ENCODE measurements around the gene WASF3. TPM values are rescaled to one million over a fixed set of nuclear protein-coding genes. Genes with fewer than 3 reads are reported as not detected.

The WASF3 gene
- total RNA-seq, 1 donor from 2014 or later, result 25.8 TPM

GRCh38 chr13:26525528-26525927 lies 32.0 kb upstream of the WASF3 start:
- peaks cover 6% of the 10 kb centered on the region for H3K27me3 ChIP-seq (ENCODE audit: insufficient read depth, low read length)
- no peaks in the 10 kb centered on the region for H3K79me2 ChIP-seq (ENCODE audit: insufficient read depth, low read length)
- H3K9ac ChIP-seq (ENCODE audit: low read length), result no peak overlapping the region
- H3K9me3 Mint-ChIP-seq (ENCODE audit: unreplicated experiment), result no peaks in the 10 kb centered on the region
- no peaks in the 10 kb centered on the region for H3K9me3 ChIP-seq (ENCODE audit: insufficient read depth, low read depth, low read length)
- TF ChIP-seq EZH2 (IDR thresholded peaks at IDR 0.05; ENCODE audit: insufficient read depth, low read length) (no peak), CTCF (IDR thresholded peaks at IDR 0.05; ENCODE audit: insufficient read depth, low read depth, low read length) (no peak)
- H3K4me2 ChIP-seq (ENCODE audit: low read length), result no peak overlapping the region
- no peak overlapping the region for H2AFZ ChIP-seq (ENCODE audit: low read depth, low read length)
- H3K36me3 Mint-ChIP-seq (ENCODE audit: low read depth, unreplicated experiment), result no peaks in the 10 kb centered on the region
- DNase-seq (ENCODE audit: low read depth), result no peak
- no peak overlapping the region for H3K4me3 ChIP-seq (ENCODE audit: insufficient read depth, low read depth, low read length)
- H3K36me3 ChIP-seq (ENCODE audit: insufficient read depth, low read length), result no peaks in the 10 kb centered on the region
- H3K27ac ChIP-seq (ENCODE audit: low read depth, low read length), result no peak overlapping the region
- H4K20me1 ChIP-seq (ENCODE audit: insufficient read depth, low read length), result no peaks in the 10 kb centered on the region
- no peaks in the 10 kb centered on the region for H3K4me1 ChIP-seq (ENCODE audit: insufficient read depth, low read length)
- H3K4me1 Mint-ChIP-seq (ENCODE audit: low read depth, unreplicated experiment), result no peaks in the 10 kb centered on the region
- H3K4me3 Mint-ChIP-seq (ENCODE audit: unreplicated experiment), result no peak overlapping the region
- no peak for FAIRE-seq
- H3K27me3 Mint-ChIP-seq (ENCODE audit: low read depth, unreplicated experiment), result peaks cover 6% of the 10 kb centered on the region
- no peak overlapping the region for H3K27ac Mint-ChIP-seq (ENCODE audit: unreplicated experiment)

GRCh38 chr13:26526702-26527216 lies 30.7 kb upstream of the WASF3 start:
- Histone ChIP-seq H3K27ac (ENCODE audit: low read depth, low read length) (no peak overlapping the region), H4K20me1 (ENCODE audit: insufficient read depth, low read length) (no peaks in the 10 kb centered on the region), H3K9ac (ENCODE audit: low read length) (no peak overlapping the region), H3K79me2 (ENCODE audit: insufficient read depth, low read length) (no peaks in the 10 kb centered on the region), H3K36me3 (ENCODE audit: insufficient read depth, low read length) (no peaks in the 10 kb centered on the region), H2AFZ (ENCODE audit: low read depth, low read length) (no peak overlapping the region), H3K4me3 (ENCODE audit: insufficient read depth, low read depth, low read length) (no peak overlapping the region), H3K4me1 (ENCODE audit: insufficient read depth, low read length) (no peaks in the 10 kb centered on the region), H3K9me3 (ENCODE audit: insufficient read depth, low read depth, low read length) (no peaks in the 10 kb centered on the region), H3K27me3 (ENCODE audit: insufficient read depth, low read length) (peaks cover 6% of the 10 kb centered on the region), H3K4me2 (ENCODE audit: low read length) (no peak overlapping the region)
- Mint-ChIP-seq H3K27me3 (ENCODE audit: low read depth, unreplicated experiment) (peaks cover 6% of the 10 kb centered on the region), H3K9me3 (ENCODE audit: unreplicated experiment) (no peaks in the 10 kb centered on the region), H3K36me3 (ENCODE audit: low read depth, unreplicated experiment) (no peaks in the 10 kb centered on the region), H3K4me1 (ENCODE audit: low read depth, unreplicated experiment) (no peaks in the 10 kb centered on the region), H3K27ac (ENCODE audit: unreplicated experiment) (no peak overlapping the region), H3K4me3 (ENCODE audit: unreplicated experiment) (no peak overlapping the region)
- DNase-seq (ENCODE audit: low read depth), result no peak
- TF ChIP-seq EZH2 (IDR thresholded peaks at IDR 0.05; ENCODE audit: insufficient read depth, low read length) (no peak), CTCF (IDR thresholded peaks at IDR 0.05; ENCODE audit: insufficient read depth, low read depth, low read length) (no peak)
- no peak for FAIRE-seq

- H3K4me3 Mint-ChIP-seq (ENCODE audit: unreplicated experiment), result no peak overlapping the region
- peaks cover 3% of the 10 kb centered on the region for H3K27me3 Mint-ChIP-seq (ENCODE audit: low read depth, unreplicated experiment)
- H3K4me3 ChIP-seq (ENCODE audit: insufficient read depth, low read depth, low read length), result no peak overlapping the region
- H3K36me3 ChIP-seq (ENCODE audit: insufficient read depth, low read length), result no peaks in the 10 kb centered on the region
- DNase-seq (ENCODE audit: low read depth), result no peak
- no peak overlapping the region for H3K9ac ChIP-seq (ENCODE audit: low read length)
- no peaks in the 10 kb centered on the region for H3K4me1 Mint-ChIP-seq (ENCODE audit: low read depth, unreplicated experiment)
- FAIRE-seq, result no peak
- H2AFZ ChIP-seq (ENCODE audit: low read depth, low read length), result no peak overlapping the region
- H3K27ac ChIP-seq (ENCODE audit: low read depth, low read length), result no peak overlapping the region
- H3K4me2 ChIP-seq (ENCODE audit: low read length), result no peak overlapping the region
- no peaks in the 10 kb centered on the region for H3K9me3 Mint-ChIP-seq (ENCODE audit: unreplicated experiment)
- H3K79me2 ChIP-seq (ENCODE audit: insufficient read depth, low read length), result no peaks in the 10 kb centered on the region
- no peaks in the 10 kb centered on the region for H3K4me1 ChIP-seq (ENCODE audit: insufficient read depth, low read length)
- H3K27me3 ChIP-seq (ENCODE audit: insufficient read depth, low read length), result peaks cover 6% of the 10 kb centered on the region
- no peak overlapping the region for H3K27ac Mint-ChIP-seq (ENCODE audit: unreplicated experiment)
- no peaks in the 10 kb centered on the region for H4K20me1 ChIP-seq (ENCODE audit: insufficient read depth, low read length)
- no peaks in the 10 kb centered on the region for H3K36me3 Mint-ChIP-seq (ENCODE audit: low read depth, unreplicated experiment)
- TF ChIP-seq CTCF (IDR thresholded peaks at IDR 0.05; ENCODE audit: insufficient read depth, low read depth, low read length) (no peak), EZH2 (IDR thresholded peaks at IDR 0.05; ENCODE audit: insufficient read depth, low read length) (no peak)
- H3K9me3 ChIP-seq (ENCODE audit: insufficient read depth, low read depth, low read length), result no peaks in the 10 kb centered on the region
Observed at GRCh38 chr13:26528527-26528926, 29.0 kb upstream of the WASF3 start.
